Neural progenitor cell (in vitro differentiated cells): ENCODE measurements around the gene ETHE1.

ENCODE experiments used
- CTCF ChIP-seq: fragments of 200-600 bp; sonication (generic); IDR thresholded peaks from 2 replicates; pipeline ENCODE4 v1.5.1; 2017; ENCODE audit warnings: antibody characterized with exemption, mild to moderate bottlenecking
- EZH2 ChIP-seq: fragments of 200-600 bp; sonication (generic); IDR thresholded peaks from 2 replicates; pipeline ENCODE4 v1.6.1; 2017; ENCODE audit warnings: antibody characterized with exemption, mild to moderate bottlenecking, moderate library complexity
- EZH2phosphoT487 ChIP-seq: fragments of 200-600 bp; sonication (generic); IDR thresholded peaks from 2 replicates; pipeline ENCODE4 v1.6.1; 2017; ENCODE audit warnings: antibody characterized with exemption

GRCh38 chr19:43457809-43458208, 69.2 kb downstream of the ETHE1 start:
- TF ChIP-seq EZH2: no peak
- no peak for TF ChIP-seq CTCF
- TF ChIP-seq EZH2phosphoT487: no peak
